Measurements from ENCODE around the gene MC3R. TPM values are rescaled to one million over a fixed set of nuclear protein-coding genes. Genes with fewer than 3 reads are reported as not detected.

MC3R gene
- total RNA-seq (not detected), polyA plus RNA-seq (not detected)
- long read RNA-seq, donor 1 = 0 reads
- long read RNA-seq, donor 2 = 0 reads
- long read RNA-seq, donor 3 = 0 reads
- long read RNA-seq, donor 4 = 0 reads
- long read RNA-seq, donor 5 = 0 reads
- long read RNA-seq, donor 6 = 0 reads
- long read RNA-seq, donor 7 = 0 reads
- long read RNA-seq, donor 8 = 0 reads
- long read RNA-seq, donor 9 = 0 reads
- long read RNA-seq, donor 10 = 0 reads

DNA sequence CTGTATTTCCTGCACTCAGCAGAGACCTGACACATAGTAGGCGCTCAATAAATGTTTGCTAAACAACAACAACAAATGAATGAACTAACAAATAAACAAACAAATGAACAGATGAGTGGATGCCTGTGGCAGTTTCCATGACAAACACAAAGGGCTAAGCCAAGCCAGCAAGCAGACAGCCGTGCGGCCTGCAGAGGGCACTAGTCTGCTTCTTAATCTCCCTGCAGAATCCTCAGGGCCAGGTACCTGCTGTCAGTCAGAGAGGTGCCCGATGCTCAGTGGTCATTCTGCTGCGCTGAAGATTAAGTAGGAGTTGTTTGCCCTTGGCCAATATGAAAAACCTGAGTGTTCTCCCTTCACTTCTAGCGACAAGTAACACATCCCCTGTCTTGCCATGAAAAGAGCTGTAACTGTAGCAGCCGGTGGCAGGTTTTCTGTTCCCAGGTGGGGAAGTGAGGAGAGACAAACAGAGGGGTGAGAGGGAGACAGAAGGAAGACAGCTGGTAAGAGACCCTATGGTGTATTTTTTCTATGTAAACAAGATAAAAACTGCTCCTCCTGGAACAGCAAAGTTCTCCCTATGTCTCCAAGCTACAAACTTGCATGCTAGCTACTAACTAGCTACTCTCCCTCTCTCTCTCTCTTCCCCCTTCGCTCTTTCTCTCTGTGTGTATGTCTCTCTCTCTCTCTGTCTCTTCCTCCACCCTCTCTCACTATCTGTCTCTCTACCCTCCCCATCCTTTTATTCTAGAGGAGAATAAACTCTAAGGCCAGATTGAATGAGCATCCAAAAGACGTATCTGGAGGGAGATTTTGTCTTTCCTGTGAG, at the start of gene MC3R:
Gene MC3R (plus strand): TSS at position 779 of the 829 bp plus-strand sequence. CDS start 112 bp downstream, outside the sequence.
- H3K27ac ChIP-seq = no peak within 1 kb of the TSS
- H3K4me1 ChIP-seq = no peaks in the 10 kb centered on the region
- peaks cover 0 to 60% (median 0%) of the 10 kb centered on the region in 3 donors for H3K27me3 ChIP-seq
- H3K36me3 ChIP-seq = no peaks in the 10 kb centered on the region
- no peaks in the 10 kb centered on the region for H3K9me3 ChIP-seq
- 20 to 26% (median 22%) methylated on average over 9 of the region's 9 CpGs for WGBS, 5 donors
- H3K4me3 ChIP-seq = no peak within 1 kb of the TSS
- intact Hi-C loops (cut with DNase I; ENCODE audit: low total_unique reads) = no loop called here
- peak; percentile 66 to 81 for DNase-seq
- TF ChIP-seq, protein P1, sequence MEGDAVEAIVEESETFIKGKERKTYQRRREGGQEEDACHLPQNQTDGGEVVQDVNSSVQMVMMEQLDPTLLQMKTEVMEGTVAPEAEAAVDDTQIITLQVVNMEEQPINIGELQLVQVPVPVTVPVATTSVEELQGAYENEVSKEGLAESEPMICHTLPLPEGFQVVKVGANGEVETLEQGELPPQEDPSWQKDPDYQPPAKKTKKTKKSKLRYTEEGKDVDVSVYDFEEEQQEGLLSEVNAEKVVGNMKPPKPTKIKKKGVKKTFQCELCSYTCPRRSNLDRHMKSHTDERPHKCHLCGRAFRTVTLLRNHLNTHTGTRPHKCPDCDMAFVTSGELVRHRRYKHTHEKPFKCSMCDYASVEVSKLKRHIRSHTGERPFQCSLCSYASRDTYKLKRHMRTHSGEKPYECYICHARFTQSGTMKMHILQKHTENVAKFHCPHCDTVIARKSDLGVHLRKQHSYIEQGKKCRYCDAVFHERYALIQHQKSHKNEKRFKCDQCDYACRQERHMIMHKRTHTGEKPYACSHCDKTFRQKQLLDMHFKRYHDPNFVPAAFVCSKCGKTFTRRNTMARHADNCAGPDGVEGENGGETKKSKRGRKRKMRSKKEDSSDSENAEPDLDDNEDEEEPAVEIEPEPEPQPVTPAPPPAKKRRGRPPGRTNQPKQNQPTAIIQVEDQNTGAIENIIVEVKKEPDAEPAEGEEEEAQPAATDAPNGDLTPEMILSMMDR (IDR thresholded peaks at IDR 0.05) = peak in 4 of 7 experiments; percentile 36 to 60 (median 47)
- no peak for TF ChIP-seq POLR2AphosphoS5 (IDR thresholded peaks at IDR 0.05)

DNA sequence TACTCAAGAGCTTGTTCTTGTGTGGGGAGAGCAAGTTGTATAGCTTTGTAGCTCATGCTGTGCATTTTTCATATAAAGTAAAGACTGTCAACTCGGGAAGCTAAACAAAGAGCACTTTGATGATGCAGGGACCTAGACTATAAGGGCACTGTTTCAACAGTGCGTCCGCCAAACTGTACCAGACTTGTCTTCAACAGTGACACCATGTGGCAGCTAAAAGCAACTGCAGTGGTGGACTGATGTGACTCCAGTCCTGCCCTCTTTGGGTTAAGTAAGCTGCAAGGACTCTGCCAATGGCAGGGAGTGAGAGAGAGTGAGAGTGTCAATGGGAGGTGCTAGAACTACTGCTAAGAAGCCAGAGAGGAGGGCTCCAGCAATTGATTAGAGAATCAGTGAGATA, 48.1 kb upstream of the MC3R start:
- H3K9me3 ChIP-seq = peaks cover 10 to 28% (median 26%) of the 10 kb centered on the region in 4 donors
- no peaks in the 10 kb centered on the region for H3K4me1 ChIP-seq
- DNase-seq = no peak
- no peak overlapping the region for H3K27ac ChIP-seq
- TF ChIP-seq EP300 (IDR thresholded peaks at IDR 0.05) (no peak), POLR2A (IDR thresholded peaks at IDR 0.05) (no peak), POLR2AphosphoS5 (IDR thresholded peaks at IDR 0.05) (no peak)
- TF ChIP-seq, protein P1 (IDR thresholded peaks at IDR 0.05) = no peak
- peaks cover 0 to 5% (median 0%) of the 10 kb centered on the region in 3 donors for H3K27me3 ChIP-seq
- 79 to 85% (median 84%) methylated on average over 3 of the region's 3 CpGs for WGBS, 5 donors
- no peak overlapping the region for H3K4me3 ChIP-seq
- H3K36me3 ChIP-seq = no peaks in the 10 kb centered on the region
- intact Hi-C loops (cut with DNase I; ENCODE audit: low total_unique reads) = no loop called here

DNA sequence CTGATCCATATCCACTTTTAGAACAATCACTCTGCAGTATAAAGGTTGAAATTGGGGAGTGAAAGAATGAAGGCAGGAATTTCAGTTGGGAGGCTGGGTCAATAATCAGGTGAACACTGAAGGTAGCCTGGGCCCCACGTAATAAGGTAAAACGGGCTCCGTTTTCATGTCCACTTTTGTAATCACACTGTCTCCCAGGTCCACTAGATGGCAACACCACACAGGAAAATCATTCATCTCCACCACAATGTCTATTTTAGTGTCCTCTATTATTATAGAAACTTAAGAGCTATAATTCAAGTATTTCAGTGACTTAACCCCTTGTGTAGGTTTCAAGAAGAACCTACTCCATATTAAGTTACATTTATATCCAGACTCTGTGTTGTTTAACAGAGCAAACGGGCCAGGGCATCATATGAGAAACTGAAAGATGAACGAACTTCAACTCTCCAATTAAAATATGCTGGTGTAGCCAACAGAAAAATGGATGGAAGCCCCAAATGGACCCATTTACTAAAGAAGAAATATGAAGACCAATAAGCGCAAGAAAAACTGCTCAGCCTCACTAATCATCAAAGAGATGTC, 45.9 kb upstream of the MC3R start:
- Histone ChIP-seq H3K36me3 (no peaks in the 10 kb centered on the region), H3K4me1 (no peaks in the 10 kb centered on the region), H3K9me3 (peaks cover 10 to 28% (median 26%) of the 10 kb centered on the region in 4 donors), H3K4me3 (no peak overlapping the region), H3K27me3 (peaks cover 0 to 5% (median 0%) of the 10 kb centered on the region in 3 donors), H3K27ac (no peak overlapping the region)
- intact Hi-C loops (cut with DNase I; ENCODE audit: low total_unique reads) = no loop called here
- DNase-seq = peak in 1 of 2 donors; percentile 32
- WGBS, 5 donors = 43 to 55% (median 47%) methylated on average over 6 of the region's 6 CpGs
- TF ChIP-seq POLR2AphosphoS5 (IDR thresholded peaks at IDR 0.05) (no peak), POLR2A (IDR thresholded peaks at IDR 0.05) (no peak), EP300 (IDR thresholded peaks at IDR 0.05) (no peak)
- TF ChIP-seq, protein P1 (IDR thresholded peaks at IDR 0.05) = no peak

DNA sequence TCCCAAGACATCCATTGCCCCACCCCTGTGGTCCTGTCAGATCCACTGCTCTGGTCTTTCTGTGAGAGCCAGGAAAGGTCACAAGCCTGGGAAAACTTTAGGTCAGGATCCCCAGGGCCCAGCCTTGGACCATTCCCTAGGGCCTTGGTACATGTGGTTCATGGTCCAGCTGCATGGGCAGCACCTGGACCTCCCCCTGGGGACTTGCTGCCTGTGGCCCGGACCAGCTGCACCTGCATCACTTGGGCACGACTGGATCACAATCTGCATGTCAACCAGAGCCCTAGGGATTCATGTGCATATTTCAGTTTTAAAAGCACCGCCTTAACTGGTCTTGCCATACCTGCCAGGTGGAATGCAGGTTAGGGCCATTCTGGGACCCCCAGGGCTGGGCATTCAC, 44.3 kb upstream of the MC3R start:
- DNase-seq = no peak
- 68 to 81% (median 75%) methylated on average over 3 of the region's 3 CpGs for WGBS, 5 donors
- no peaks in the 10 kb centered on the region for H3K36me3 ChIP-seq
- H3K4me3 ChIP-seq = no peak overlapping the region
- no peaks in the 10 kb centered on the region for H3K4me1 ChIP-seq
- H3K27me3 ChIP-seq = peaks cover 0 to 5% (median 0%) of the 10 kb centered on the region in 3 donors
- H3K27ac ChIP-seq = no peak overlapping the region
- no peak for TF ChIP-seq POLR2AphosphoS5 (IDR thresholded peaks at IDR 0.05)
- TF ChIP-seq, protein P1 (IDR thresholded peaks at IDR 0.05) = no peak
- no peak for TF ChIP-seq POLR2A (IDR thresholded peaks at IDR 0.05)
- TF ChIP-seq EP300 (IDR thresholded peaks at IDR 0.05) = no peak
- intact Hi-C loops (cut with DNase I; ENCODE audit: low total_unique reads) = no loop called here
- peaks cover 10 to 20% (median 18%) of the 10 kb centered on the region in 4 donors for H3K9me3 ChIP-seq
